Hepatocyte (in vitro differentiated cells): ENCODE results near the gene TMEFF1. TPM values are rescaled to one million over a fixed set of nuclear protein-coding genes. Genes with fewer than 3 reads are reported as not detected.

Experiments
- DNase-seq: peaks from one replicate; pipeline ENCODE4 v3.0.0-alpha.2; 2016; ENCODE audit warnings: low spot score
- H2AFZ ChIP-seq: fragments of 200-600 bp; sonication (generic); 2 replicates; pipeline ENCODE4 v1.6.0; 2016; ENCODE audit warnings: antibody characterized with exemption, mild to moderate bottlenecking
- H3K27ac ChIP-seq: fragments of 200-600 bp; sonication (generic); 2 replicates; pipeline ENCODE4 v1.5.1; 2016; ENCODE audit warnings: mild to moderate bottlenecking
- H3K27me3 ChIP-seq: fragments of 200-600 bp; sonication (generic); 2 replicates; pipeline ENCODE4 v1.6.1; 2016
- H3K36me3 ChIP-seq: fragments of 200-600 bp; sonication (generic); replicated peaks from 2 replicates; pipeline ENCODE4 v1.5.1; 2016; ENCODE audit warnings: low read depth; ENCODE audit not compliant: insufficient read depth
- H3K4me1 ChIP-seq: fragments of 200-600 bp; sonication (generic); 2 replicates; pipeline ENCODE4 v1.5.1; 2016; ENCODE audit warnings: mild to moderate bottlenecking, moderate library complexity; ENCODE audit not compliant: insufficient read depth
- H3K4me2 ChIP-seq: fragments of 200-600 bp; sonication (generic); 2 replicates; pipeline ENCODE4 v1.6.0; 2016
- H3K4me3 ChIP-seq: fragments of 200-600 bp; sonication (generic); 2 replicates; pipeline ENCODE4 v1.5.1; 2016; ENCODE audit warnings: mild to moderate bottlenecking
- H3K79me2 ChIP-seq: fragments of 200-600 bp; sonication (generic); 2 replicates; pipeline ENCODE4 v1.6.0; 2017; ENCODE audit warnings: mild to moderate bottlenecking
- H3K9me2 ChIP-seq: fragments of 200-600 bp; sonication (generic); replicated peaks from 2 replicates; pipeline ENCODE4 v1.6.0; 2017; ENCODE audit warnings: mild to moderate bottlenecking; ENCODE audit not compliant: insufficient read depth
- H3K9me3 ChIP-seq: fragments of 200-600 bp; sonication (generic); 2 replicates; pipeline ENCODE4 v1.5.1; 2016; ENCODE audit warnings: low read depth, mild to moderate bottlenecking
- H4K20me1 ChIP-seq: fragments of 200-600 bp; sonication (generic); 2 replicates; pipeline ENCODE4 v1.6.0; 2016; ENCODE audit warnings: mild to moderate bottlenecking; ENCODE audit not compliant: insufficient read depth, poor library complexity, severe bottlenecking
- EZH2 ChIP-seq: fragments of 200-600 bp; sonication (generic); IDR thresholded peaks from 2 replicates; pipeline ENCODE4 v1.6.1; 2016; ENCODE audit warnings: antibody characterized with exemption, mild to moderate bottlenecking, borderline replicate concordance
- EZH2phosphoT487 ChIP-seq: fragments of 200-600 bp; sonication (generic); IDR thresholded peaks from one replicate; pipeline ENCODE4 v1.6.1; 2018; ENCODE audit warnings: antibody characterized with exemption, mild to moderate bottlenecking, low read depth, moderate library complexity; ENCODE audit not compliant: unreplicated experiment, severe bottlenecking
- WGBS: methylation state at CpG from one replicate; pipeline ENCODE4 v1.1.6; 2016; ENCODE audit warnings: low lambda C conversion rate; ENCODE audit errors: missing lambda C conversion rate; 5-methylcytosine and 5-hydroxymethylcytosine counted together
- polyA plus RNA-seq: library from polyadenylated mRNA; unstranded; fragments of >200 nt; fragmentation: Nextera tagmentation; extraction: Ambion mirVana; gene quantifications from 2 replicates; pipeline ENCODE4 v1.2.1, GENCODE V29; 2016
- total RNA-seq: library from RNA; depleted of rRNA; stranded (reverse); fragments of >200 nt; gene quantifications from 2 replicates; pipeline ENCODE4 v1.2.3, GENCODE V29; 2014
- TF ChIP-seq, protein P1 (sequence below): fragments of 200-600 bp; sonication (generic); IDR thresholded peaks from 2 replicates; pipeline ENCODE4 v1.5.1; 2016; ENCODE audit warnings: antibody characterized with exemption, mild to moderate bottlenecking; ENCODE audit not compliant: poor library complexity

Gene TMEFF1
- total and polyA plus RNA-seq, 2 experiments from 2014 or later: 5.9 to 8.7 TPM

DNA sequence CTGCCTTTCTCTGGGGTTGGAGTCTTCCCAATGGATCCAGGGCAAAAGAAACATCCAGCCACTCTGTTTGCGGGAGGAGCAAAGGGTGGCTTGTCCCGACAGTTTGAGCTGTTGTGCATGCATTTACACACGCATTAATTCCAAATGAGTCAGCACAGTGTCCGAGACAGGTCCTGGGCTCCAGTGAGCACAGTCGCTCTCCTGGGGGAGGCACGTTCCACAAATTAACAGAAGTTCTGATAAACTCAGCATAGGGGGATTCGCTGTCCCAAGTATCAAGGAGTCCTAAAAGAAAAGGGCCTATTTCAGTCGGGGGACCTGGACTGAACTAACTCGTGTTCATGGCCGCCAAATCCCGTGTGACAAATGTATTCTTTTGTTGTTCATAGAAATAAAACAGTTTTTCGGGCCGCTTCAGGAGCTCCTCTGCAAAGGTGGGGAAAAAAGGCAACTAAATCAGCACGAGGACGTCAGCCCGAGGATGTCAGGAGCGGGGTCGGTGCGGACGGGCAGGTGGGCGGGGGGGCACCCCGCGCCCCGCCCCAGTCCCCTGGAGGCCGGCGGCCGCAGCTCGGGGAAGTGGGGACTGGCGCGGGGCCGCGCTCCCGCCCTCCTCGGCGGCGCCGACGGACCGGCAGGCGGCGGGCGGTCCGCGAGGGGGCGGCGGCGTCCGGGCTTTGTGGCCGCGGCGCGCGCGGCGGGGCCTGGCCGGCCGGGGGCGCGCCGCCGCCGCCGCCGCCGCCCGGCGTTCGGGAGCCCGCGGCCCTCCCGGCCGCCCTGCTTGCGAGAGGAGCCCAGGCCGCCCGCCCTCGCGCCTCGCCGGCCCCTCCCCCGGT is 46.2 kb upstream of the TMEFF1 start, which contains the start of gene MSANTD3:
TSS of gene MSANTD3 (plus strand) at position 614 of the 836 bp plus-strand sequence. CDS start 14,796 bp downstream, outside the sequence.
- 3% methylated on average over 17 of the region's 80 CpGs for WGBS
- peak within 1 kb of the TSS; percentile 90 for H3K4me2 ChIP-seq

DNA sequence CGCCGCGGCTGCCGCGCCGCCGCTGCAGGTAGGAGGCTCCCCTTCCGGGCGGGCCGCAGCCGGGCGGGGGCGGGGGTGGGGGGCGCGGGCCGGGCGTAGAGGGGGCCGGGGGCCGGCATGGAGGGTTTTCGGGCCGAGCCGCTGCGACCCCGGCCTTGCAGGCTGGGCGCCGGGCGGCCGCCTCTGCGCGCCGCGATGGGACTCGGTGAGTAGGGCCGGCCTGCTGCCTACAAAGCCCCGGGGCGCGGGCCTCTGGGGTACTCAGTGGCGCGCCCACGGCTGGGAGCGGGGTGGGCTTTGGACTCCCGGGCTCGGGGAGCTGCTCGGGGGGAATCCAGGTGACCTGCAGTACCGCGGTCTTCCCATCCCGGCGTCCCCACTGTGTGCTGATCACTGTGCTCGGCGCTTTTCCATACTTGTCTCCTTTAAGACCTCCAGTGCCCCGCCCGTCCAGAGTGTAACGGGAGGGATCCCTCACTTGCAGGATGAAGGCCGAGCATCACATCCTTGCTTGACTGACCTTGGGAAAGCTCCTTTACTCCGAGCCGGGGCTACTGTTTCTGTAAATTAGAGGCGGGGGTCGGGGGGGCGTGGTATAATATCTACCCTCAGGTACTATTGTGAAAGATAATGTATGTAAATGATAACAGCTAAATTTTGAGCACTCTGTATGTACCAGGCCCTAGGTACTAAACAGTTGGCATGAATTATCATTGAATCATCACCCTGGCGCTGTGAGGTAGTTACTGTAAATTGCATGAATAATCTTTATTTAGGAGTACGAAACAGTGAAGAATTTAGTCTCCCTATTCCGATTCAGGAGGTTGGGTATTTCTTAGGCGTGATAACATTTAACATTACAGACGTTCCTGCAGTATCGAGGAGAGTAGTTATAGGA is 45.3 kb upstream of the TMEFF1 start:
- Histone ChIP-seq H4K20me1 (no peaks in the 10 kb centered on the region), H3K27ac (peak overlapping the region; percentile 98), H3K79me2 (peaks cover 46% of the 10 kb centered on the region), H3K4me2 (peak overlapping the region; percentile 82), H3K36me3 (no peaks in the 10 kb centered on the region), H3K27me3 (no peaks in the 10 kb centered on the region), H3K9me2 (no peaks in the 10 kb centered on the region), H3K9me3 (no peaks in the 10 kb centered on the region), H2AFZ (peak overlapping the region; percentile 98), H3K4me1 (peaks cover 20% of the 10 kb centered on the region), H3K4me3 (peak overlapping the region; percentile 96)
- TF ChIP-seq EZH2phosphoT487: no peak
- peak; percentile 64 for DNase-seq
- 13% methylated on average over 25 of the region's 65 CpGs for WGBS

More for the DNA sequence above, 46.2 kb upstream of the TMEFF1 start, which contains the start of gene MSANTD3:
- Histone ChIP-seq H3K4me1 (peaks cover 20% of the 10 kb centered on the region), H3K27ac (peak within 1 kb of the TSS; percentile 99), H2AFZ (peak within 1 kb of the TSS; percentile 98), H4K20me1 (no peaks in the 10 kb centered on the region), H3K36me3 (no peaks in the 10 kb centered on the region), H3K4me3 (peak within 1 kb of the TSS; percentile 96), H3K9me2 (no peaks in the 10 kb centered on the region), H3K79me2 (peaks cover 37% of the 10 kb centered on the region), H3K9me3 (no peaks in the 10 kb centered on the region), H3K27me3 (no peaks in the 10 kb centered on the region)
- peak; percentile 90 for DNase-seq
- no peak for TF ChIP-seq EZH2phosphoT487
- TF ChIP-seq, protein P1, sequence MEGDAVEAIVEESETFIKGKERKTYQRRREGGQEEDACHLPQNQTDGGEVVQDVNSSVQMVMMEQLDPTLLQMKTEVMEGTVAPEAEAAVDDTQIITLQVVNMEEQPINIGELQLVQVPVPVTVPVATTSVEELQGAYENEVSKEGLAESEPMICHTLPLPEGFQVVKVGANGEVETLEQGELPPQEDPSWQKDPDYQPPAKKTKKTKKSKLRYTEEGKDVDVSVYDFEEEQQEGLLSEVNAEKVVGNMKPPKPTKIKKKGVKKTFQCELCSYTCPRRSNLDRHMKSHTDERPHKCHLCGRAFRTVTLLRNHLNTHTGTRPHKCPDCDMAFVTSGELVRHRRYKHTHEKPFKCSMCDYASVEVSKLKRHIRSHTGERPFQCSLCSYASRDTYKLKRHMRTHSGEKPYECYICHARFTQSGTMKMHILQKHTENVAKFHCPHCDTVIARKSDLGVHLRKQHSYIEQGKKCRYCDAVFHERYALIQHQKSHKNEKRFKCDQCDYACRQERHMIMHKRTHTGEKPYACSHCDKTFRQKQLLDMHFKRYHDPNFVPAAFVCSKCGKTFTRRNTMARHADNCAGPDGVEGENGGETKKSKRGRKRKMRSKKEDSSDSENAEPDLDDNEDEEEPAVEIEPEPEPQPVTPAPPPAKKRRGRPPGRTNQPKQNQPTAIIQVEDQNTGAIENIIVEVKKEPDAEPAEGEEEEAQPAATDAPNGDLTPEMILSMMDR: peak; percentile 3

DNA sequence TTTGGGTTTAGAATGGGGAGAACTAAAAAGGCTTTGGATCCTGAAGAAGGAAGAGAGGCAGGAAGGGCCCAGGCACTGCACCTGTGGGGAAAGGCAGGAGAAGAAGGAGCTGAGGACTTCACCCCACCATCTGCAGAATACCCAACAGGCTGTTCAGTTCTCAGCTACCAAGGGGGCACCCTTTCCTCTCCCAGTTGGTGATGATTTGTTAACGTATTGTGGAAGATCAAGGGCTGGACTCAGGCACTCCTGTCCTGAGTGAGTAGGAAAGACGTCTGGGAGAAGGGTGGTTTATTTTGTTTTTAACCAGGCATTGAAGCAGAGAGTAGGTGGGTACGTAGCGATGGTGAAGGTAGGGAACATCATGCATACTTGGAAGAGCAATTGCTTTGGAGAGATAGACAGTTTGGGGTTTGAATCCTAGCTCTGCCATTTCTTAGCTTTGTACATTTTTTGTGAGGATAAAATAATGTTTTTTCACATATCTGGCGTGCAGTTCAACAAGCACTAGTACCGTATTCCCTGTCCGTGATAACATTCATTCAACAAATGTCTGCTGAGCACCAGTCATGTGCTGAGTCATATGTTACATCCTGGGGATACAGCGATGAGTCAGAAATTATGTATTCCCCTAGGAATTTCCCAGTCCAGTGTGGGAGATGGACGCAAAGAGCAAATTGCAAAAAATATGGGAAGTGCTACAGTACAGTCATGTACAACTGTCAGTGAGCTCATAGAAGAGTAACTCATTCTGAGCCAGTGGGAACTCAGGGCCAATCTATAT is 43.9 kb upstream of the TMEFF1 start:
- H3K79me2 ChIP-seq: peaks cover 61% of the 10 kb centered on the region
- no peaks in the 10 kb centered on the region for H3K9me3 ChIP-seq
- H3K9me2 ChIP-seq: no peaks in the 10 kb centered on the region
- peaks cover 20% of the 10 kb centered on the region for H3K4me1 ChIP-seq
- TF ChIP-seq, protein P1: no peak
- TF ChIP-seq EZH2phosphoT487 (no peak), EZH2 (no peak)
- peak overlapping the region; percentile 98 for H3K27ac ChIP-seq
- WGBS: 72% methylated on average over 9 of the region's 9 CpGs
- peak overlapping the region; percentile 82 for H3K4me2 ChIP-seq
- no peaks in the 10 kb centered on the region for H3K36me3 ChIP-seq
- H3K27me3 ChIP-seq: no peaks in the 10 kb centered on the region
- peak; percentile 84 for DNase-seq
- no peak overlapping the region for H3K4me3 ChIP-seq
- no peak overlapping the region for H2AFZ ChIP-seq
- no peaks in the 10 kb centered on the region for H4K20me1 ChIP-seq
